Measurements from ENCODE around the gene EFS.

Gene EFS

DNA sequence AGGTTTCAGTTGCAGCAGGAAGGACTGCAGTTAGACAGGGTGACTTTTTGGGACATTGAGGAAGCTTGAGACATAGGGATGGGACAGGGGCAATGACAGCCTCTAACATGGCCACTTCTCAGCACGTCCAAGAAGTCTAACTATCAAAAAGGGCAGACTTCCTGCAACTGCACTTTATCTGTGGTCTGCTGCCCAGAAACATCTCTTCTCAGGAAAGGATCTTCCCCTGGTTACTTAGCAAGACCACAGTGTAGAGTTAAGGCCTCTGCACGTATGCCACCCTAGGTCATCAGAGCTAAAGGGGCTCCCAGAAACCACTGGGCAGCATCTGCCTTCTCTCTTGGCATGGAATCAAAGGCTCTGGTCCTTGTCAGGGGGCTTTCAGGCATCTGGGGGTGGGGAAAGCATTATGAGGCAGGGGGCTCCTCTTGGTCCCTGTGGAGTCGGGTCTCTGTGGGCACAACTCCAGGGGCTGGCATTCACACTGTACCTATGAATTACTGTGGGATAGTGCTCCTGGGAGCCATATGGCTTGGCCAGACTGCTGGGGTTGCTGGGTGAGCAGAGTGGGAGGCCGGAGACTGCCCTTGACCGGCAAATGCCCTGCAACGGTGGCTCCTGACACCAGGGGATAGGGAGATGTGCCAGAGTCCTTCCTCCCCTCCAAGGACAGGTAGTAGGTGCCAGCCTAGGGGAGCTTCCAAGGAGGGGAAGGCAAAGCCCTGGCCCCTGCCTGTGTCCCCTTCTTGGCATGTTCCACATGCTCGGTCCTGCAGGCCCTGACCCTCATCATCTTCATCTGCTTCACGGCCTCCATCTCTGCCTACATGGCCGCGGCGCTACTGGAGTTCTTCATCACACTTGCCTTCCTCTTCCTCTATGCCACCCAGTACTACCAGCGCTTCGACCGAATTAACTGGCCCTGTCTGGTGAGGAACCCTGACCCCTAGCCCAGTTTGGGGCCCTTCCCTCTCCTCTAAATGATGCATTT is 12.9 kb upstream of the EFS start:
- DNase-seq, result no peak

DNA sequence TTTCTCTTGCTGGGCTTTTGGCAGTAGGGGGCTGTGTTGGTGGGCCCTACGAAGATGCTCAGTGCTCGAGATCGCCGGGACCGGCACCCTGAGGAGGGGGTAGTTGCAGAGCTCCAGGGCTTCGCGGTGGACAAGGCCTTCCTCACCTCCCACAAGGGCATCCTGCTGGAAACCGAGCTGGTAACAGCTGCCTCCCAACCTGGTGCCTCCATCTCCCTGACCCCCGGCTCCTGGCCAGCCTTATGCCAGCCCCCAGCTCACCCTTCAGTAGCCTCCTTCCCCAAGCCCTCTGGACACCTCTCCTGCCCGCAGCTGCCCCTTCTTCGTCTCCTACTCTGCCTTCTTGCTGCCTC is 12.2 kb upstream of the EFS start:
- DNase-seq, result no peak

DNA sequence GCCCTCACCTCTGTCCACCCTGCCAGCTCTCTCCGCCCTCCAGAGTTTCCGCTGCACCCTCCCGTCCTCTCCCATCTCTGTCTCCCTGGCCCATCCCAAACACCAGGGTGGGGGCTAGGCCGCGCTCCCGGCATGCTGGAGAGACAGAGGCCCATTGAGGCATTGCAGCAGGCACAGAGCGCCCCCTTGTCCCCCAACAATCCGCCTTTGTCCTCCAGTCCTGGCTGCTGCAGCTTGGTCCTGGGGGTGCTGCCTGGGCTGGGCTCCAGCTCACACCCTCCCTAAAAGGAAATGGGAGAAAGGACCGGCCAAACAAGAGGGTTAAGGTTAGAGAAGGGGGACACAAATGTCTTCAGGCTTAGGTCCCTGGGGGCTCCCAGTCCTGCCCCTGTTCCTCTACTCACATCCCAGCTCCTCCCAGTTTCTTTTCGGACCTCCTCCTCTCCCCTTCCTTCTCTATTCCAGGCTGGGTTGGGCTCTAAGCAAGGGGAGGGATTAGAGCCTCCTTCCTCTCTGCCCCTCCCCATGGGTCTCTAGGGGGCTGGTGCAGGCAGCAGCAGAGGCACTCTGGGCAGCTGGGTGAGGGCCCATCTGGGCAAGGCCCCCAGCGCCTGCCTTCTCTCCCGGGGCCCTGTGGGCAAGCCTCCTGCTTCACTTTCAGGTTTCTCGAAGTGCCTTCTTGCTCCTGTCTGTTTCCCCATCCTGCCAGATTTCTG is 11.7 kb upstream of the EFS start, which contains the start of gene CMTM5:
Gene CMTM5 (plus strand): TSS at position 565 of the 716 bp plus-strand sequence. CDS start 206 bp downstream, outside the sequence.
- DNase-seq, result no peak

DNA sequence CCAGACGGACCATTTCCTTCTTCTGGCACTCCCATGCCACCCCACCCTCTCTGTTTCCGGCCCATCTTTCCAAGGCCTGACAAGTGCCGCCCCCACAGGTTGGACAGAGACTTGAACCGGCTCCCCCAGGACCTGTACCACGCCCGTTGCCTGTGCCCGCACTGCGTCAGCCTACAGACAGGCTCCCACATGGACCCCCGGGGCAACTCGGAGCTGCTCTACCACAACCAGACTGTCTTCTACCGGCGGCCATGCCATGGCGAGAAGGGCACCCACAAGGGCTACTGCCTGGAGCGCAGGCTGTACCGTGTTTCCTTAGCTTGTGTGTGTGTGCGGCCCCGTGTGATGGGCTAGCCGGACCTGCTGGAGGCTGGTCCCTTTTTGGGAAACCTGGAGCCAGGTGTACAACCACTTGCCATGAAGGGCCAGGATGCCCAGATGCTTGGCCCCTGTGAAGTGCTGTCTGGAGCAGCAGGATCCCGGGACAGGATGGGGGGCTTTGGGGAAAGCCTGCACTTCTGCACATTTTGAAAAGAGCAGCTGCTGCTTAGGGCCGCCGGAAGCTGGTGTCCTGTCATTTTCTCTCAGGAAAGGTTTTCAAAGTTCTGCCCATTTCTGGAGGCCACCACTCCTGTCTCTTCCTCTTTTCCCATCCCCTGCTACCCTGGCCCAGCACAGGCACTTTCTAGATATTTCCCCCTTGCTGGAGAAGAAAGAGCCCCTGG is 10.7 kb upstream of the EFS start:
- DNase-seq, result no peak

DNA sequence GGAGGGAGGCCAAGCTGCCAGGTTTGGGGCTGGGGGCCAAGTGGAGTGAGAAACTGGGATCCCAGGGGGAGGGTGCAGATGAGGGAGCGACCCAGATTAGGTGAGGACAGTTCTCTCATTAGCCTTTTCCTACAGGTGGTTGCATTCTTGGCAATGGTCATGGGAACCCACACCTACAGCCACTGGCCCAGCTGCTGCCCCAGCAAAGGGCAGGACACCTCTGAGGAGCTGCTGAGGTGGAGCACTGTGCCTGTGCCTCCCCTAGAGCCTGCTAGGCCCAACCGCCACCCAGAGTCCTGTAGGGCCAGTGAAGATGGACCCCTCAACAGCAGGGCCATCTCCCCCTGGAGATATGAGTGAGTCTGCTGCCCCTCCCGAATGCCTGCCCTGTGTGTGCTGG is 8.1 kb upstream of the EFS start:
- no peak for DNase-seq

DNA sequence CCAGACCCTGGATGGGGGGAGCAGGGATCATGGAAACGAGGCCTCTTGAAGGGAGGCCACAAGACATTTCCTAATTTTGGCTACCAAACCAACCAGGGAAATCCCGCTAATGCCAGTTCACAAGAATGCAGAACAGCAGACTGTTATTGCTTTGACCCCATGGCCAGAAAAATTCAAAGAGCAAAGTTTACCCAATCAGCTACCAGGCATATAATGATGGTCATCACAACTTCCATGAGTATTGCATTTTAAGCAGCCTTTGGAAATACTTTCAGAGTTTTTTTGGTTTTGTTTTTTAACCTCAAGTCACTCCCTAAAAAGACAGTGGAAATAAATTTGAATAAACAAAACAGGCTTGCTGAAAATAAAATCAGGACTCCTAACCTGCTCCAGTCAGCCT is 7.5 kb upstream of the EFS start, which contains the start of gene IL25:
Gene IL25 (plus strand): TSS at position 301 of the 400 bp plus-strand sequence.
- DNase-seq, result no peak

DNA sequence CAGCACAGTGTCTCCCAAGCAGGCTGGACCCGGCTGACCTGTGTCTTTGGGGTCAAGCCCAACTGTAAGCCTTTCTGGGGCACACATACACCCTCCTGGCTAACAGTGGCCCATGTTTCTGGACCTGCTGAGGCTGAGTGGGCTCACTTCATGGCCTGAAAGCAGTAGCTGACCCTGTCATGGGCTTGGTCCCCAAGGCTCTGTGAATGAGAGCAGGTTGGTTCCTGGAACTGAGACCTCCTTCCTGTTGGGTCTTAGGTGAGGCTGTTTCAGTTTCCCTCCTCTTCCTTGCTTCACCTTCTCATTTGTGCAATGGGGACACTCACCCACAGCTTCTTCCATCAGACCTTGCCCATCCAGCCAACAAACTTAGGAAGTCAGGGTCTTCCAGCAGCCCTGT is 6.9 kb upstream of the EFS start:
- no peak for DNase-seq

DNA sequence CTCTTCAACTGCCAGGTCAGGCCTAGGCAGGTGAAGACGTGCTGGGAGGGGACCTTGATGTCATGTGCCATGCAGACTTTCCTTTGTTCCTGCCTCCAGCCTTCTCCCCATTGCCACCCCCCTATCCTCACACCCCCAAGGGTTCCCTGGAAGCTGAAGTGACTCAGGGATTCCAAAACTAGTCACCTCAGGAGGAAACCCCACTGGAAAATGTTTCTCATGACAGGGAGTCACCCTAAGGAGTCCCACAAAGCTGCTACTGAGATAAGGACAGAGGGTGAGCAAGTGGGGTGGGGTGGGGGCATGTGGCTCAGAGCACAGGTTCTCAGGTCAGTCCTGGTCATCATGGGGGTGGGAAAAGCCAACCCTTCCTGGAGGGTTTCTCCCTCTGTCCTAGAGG is 5.2 kb upstream of the EFS start:
- no peak for DNase-seq

DNA sequence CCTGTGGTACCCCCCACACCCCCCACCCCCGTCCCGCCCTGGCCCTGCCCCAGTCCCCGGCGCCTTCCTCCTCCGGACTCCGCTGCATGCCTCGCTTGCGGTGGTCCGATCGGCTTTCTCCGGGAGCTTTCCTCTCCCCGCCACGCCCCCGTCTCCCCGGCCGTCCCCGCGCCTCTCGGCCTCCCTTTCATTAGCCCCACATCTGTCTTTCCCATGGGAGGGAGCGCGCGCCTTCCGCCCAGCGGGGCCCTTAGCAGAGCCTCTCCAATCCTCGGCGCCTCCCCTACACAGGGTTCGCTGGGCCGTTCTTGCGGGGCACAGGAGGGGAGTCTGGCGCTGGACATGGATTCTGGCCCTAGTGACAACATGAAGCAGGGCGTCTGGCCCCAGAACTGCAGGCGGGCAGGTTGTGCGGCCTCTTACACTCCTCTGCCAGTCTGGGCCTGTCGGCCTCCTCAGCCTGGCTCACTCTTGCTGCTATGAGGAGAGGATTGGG is 1.5 kb upstream of the EFS start:
- no peak for DNase-seq

DNA sequence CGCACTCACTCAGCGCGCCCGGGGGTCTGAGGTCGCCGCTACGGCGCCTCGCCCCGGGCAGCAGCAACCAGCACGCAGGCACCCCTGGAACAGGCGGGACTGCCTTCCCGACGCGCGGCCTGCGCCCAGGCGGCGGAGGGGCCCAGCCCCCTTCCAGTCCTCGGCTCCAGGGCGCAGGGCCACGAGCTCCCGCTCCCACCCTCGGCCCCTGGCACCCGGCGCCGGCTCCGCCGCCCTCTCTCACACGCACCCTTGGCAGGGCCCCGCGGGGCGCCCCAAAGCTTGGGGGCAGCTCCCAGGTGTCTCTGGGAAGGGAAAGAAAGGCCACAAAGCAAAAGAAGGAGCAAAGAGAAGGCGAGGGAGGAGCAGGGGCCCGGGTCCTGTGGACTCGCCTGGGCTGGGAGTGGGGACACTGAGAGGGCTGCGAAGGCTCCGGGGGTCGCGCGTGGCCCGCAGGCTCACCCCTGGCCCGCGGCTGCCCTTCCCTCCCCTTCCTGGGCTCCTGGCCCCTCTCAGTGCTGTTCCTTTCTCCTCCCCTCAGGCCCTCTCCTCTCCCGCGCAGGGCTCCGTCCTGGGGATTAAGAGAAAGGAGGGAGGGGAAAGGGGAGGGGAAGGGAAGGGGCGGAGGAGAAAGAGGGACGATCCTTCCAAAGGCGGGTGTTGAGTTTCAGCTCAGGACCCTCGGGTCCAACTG is 907 bp upstream of the EFS start:
- no peak for DNase-seq

GRCh38 chr14:23364164-23365035 is 572 bp downstream of the EFS start:
- DNase-seq, result no peak

DNA sequence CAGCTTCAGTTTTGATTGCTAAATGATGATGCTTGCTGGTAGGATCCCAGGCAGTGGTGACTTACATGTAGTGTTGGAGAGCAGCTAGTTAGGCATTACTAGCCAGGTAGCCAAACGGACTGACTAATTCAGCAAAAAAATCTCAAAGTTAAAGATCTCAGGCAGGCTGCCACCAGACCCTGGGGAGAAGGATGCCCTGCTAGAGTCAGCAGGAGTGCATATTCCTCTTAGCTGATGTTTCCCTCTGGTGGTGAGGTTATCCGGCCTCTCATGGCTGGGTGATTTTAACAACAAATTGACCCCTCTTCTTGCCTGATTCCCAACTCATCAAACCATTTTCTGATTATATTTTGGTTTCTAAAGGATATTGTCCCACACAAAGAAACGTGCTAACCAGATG is 2.8 kb downstream of the EFS start:
- DNase-seq, result no peak

DNA sequence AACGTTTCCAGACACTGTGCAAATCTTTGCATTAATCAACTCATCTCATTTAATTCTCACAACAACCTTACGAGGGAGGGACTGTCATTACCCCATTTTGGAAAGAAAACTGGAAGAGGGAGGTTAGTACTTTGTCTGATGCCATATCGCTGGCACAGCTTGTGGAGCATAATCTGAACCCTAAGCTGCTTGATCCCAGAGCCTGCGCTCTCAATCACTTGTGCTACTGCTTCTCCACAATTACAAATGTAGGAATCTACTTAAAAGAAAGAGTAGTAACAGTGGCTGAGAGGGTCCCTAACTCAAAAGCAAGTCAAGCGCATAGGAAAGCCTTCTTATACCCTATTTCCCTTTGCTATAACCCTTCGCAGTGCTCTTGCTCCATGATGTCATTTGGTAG is 3.2 kb downstream of the EFS start:
- no peak for DNase-seq

- no peak for DNase-seq
Observed at GRCh38 chr14:23361320-23361719, 3.7 kb downstream of the EFS start.

- no peak for DNase-seq
Observed at GRCh38 chr14:23360496-23360895, 4.5 kb downstream of the EFS start.

DNA sequence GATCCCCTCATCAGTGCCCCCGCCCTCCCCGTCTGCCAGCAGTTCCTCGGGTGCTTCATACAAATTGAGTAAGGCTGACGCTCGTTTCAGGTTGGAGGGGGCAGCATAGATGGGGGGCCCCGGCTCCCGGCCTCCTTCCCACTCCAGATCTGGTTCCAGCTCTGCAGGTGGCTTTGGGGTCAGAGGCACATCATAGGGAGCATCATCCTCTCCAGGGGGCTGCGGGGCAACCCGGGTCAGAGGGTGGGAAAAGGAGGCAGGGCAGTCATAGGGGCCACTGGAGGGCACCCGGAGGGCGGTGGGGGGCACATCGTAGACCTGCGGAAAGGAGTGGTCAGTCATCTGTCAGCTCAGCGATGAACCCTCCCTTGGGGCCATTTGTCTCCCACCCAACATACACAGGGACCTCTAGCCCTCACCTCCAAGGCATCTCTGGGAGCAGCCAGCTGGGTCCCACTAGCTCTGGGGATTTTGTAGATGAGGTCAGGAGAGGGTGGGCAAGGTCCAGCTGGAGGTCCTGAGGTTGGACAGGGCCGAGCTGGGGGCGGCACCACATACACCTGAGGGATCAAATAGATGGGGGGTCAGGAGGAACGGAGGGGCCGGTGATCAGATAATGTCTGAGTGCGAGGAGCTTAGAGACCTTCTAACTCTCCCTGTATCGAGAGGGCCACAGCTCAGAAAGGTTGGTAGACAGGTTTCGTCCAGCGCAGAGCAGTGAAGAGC is 5.1 kb downstream of the EFS start:
- no peak for DNase-seq

DNA sequence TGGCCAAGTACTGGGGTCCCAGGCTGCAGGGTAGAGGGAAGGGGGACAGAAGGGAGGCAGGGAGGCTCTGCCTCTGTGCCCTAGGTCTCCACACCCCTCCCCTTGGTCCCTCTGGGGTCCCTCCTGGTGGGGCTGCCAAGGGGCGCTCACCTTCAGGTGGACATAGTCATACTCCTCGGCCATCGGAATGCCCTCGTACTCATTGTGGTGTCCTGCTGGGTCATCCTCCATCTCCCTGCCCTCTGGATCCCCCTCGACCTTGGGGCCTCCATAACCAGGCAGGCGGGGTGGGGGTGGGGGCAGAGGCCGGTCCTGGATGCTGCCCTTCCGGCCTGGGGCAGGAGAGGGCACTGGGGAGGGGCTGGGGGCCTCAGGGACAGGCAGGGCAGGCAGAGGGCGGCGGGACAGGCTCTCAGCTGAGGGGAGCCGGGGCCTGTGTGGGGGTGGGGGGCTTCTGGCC is 5.8 kb downstream of the EFS start:
- no peak for DNase-seq

DNA sequence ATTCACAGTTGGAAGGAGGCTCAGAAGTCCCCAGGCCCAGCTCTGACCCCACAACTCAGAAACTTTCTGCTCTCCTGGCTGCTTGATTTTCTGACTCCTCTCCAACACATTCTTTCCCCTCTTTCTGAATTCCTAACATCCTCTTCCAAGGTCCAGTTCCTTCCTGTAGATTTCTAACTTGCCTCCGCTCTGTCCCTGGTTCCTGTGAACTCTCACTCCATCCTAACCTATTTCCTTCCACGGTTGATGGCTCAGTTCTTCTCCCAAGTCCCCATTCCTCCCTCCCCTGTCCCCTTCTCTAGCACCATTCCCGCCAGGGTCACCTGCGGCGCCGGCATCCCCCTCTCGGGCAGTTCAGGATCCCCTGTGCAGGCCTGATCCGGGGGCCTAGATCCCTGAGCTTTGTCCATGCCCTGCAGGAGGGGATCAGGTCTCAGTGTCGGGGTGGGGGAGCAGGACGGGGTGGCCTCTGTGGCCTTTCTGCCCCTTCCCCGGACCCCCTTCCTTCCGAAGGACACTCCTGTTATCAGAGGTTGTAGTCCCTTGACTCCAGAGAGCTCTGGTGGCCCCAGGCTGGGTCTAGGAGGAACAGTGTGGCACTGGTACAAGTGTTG is 6.3 kb downstream of the EFS start:
- DNase-seq, result no peak

DNA sequence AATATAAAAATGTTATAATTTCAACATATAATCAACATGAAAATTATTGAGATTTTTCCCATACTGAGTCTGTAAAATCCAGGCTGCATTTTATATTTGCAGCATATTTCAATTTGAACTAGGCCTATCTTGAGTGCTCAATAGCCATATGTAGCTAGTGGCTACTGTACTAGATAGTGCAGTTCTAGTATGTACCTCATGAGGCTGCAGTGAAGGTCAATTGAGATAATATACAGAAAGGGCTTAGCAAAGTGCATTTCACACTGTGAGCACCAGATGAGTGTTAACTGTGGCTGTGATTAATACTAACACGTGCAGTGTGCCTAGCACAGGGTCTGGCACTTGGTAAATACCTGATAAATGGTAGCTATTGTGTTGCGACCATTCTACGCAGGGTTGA is 6.9 kb downstream of the EFS start:
- no peak for DNase-seq

GRCh38 chr14:23357261-23357660 is 7.7 kb downstream of the EFS start:
- no peak for DNase-seq

Data from SHP77 treated with DMSO at 0.1 percent for 48 hours (cell line).